Ovary (tissue), 3 donors: Measurements from ENCODE around the gene SLC17A1.

Experiments used
- CTCF ChIP-seq, 3 donors: fragments of 450-650 bp in 2 of 3; fragments of 200-600 bp in 1 of 3; IDR thresholded peaks; one replicate each; pipeline versions ENCODE4 v1.5.1 to v1.8.0; 2016 to 2022; ENCODE audit warnings: antibody characterized with exemption in 3 of 3, mild to moderate bottlenecking in 1 of 3
- POLR2A ChIP-seq: fragments of 450-650 bp; IDR thresholded peaks from one replicate; pipeline ENCODE4 v1.6.1; 2017; ENCODE audit warnings: antibody characterized with exemption, mild to moderate bottlenecking, moderate library complexity
- donor health status: DM: no; HTN: no; CAD: no.

- no peak for TF ChIP-seq CTCF (IDR thresholded peaks at IDR 0.05)
- TF ChIP-seq POLR2A, result no peak
These were observed 44.4 kb downstream of the SLC17A1 start for GRCh38 chr6:25787428-25787827.
